BJ (cell line): ENCODE data around the gene CLNK. TPM values are rescaled to one million over a fixed set of nuclear protein-coding genes. Genes with fewer than 3 reads are reported as not detected.

Experiments
- CTCF ChIA-PET: fragments of 350-600 bp; formaldehyde crosslinking; extraction: SDS; loops from one replicate; lab custom pipeline; 2021; ENCODE audit warnings: antibody characterized with exemption, inconsistent platforms; lab: Yijun Ruan, JAX
- POLR2A ChIA-PET: fragments of 300-600 bp; sonication (Branson Sonifier 250); formaldehyde crosslinking; extraction: SDS; loops from one replicate; lab custom pipeline; 2021; ENCODE audit warnings: antibody characterized with exemption; lab: Charles Lee
- DNase-seq: peaks from one replicate; pipeline ENCODE4 v3.0.0-alpha.2; 2011; ENCODE audit warnings: low read depth
- H3K27me3 ChIP-seq: 2 replicates; pipeline ENCODE4 v1.6.0; 2011; ENCODE audit warnings: low read length; ENCODE audit not compliant: control insufficient read depth, insufficient read depth
- H3K36me3 ChIP-seq: 2 replicates; pipeline ENCODE4 v1.5.1; 2011; ENCODE audit warnings: low read length; ENCODE audit not compliant: control insufficient read depth, insufficient read depth
- H3K4me3 ChIP-seq: 2 replicates; pipeline ENCODE4 v1.5.1; 2011; ENCODE audit warnings: low read depth, mild to moderate bottlenecking, control low read depth, low read length
- CTCF ChIP-seq: IDR thresholded peaks from 2 replicates; pipeline ENCODE4 v1.5.1; 2011; ENCODE audit warnings: low read depth, mild to moderate bottlenecking, control low read depth, inconsistent platforms, low read length, moderate library complexity; ENCODE audit not compliant: insufficient read depth
- polyA plus RNA-seq: library from polyadenylated mRNA; depleted of rRNA; stranded (reverse); fragments of >200 nt; gene quantifications from 2 replicates; pipeline ENCODE4 v1.2.3, GENCODE V29; 2011

CLNK gene
- polyA plus RNA-seq, 1 experiment = not detected

- H3K36me3 ChIP-seq = no peaks in the 10 kb centered on the region
- POLR2A ChIA-PET = no interaction called here
- CTCF ChIA-PET = interaction anchor here (0.7 to 1.0 kb wide), 3 partner anchors 16 to 1746 kb away, joined by 3 to 4 read pairs (median 3); no protein-coding TSS in a partner anchor
- TF ChIP-seq CTCF = no peak
- H3K4me3 ChIP-seq = no peak overlapping the region
- H3K27me3 ChIP-seq = no peaks in the 10 kb centered on the region; the same call in 1 of the 2 replicates
- DNase-seq = no peak
These were observed 205.9 kb downstream of the CLNK start for GRCh38 chr4:10478621-10479020.

- Histone ChIP-seq H3K36me3 (no peaks in the 10 kb centered on the region), H3K27me3 (no peaks in the 10 kb centered on the region), H3K4me3 (no peak overlapping the region)
- no peak for DNase-seq
- no peak for TF ChIP-seq CTCF
- ChIA-PET POLR2A (no interaction called here), CTCF (interaction anchor here (1.5 kb wide), 1 partner anchor 9 kb away, joined by 9 read pairs; no protein-coding TSS in a partner anchor)
These were observed 214.1 kb downstream of the CLNK start for GRCh38 chr4:10470505-10470904.

GRCh38 chr4:10466161-10466560 is 218.4 kb downstream of the CLNK start:
- CTCF ChIA-PET = no interaction called here
- no peak for DNase-seq
- no peak overlapping the region for H3K4me3 ChIP-seq
- no peaks in the 10 kb centered on the region for H3K36me3 ChIP-seq
- peaks cover 4% of the 10 kb centered on the region for H3K27me3 ChIP-seq
- POLR2A ChIA-PET = no interaction called here
- no peak for TF ChIP-seq CTCF

GRCh38 chr4:10462876-10463275 is 221.7 kb downstream of the CLNK start:
- DNase-seq = no peak
- CTCF ChIA-PET = interaction anchor here (0.6 to 3.4 kb wide), 4 partner anchors 10 to 299 kb away, joined by 3 to 31 read pairs (median 3); no protein-coding TSS in a partner anchor
- no peak overlapping the region for H3K4me3 ChIP-seq
- no peak for TF ChIP-seq CTCF
- POLR2A ChIA-PET = no interaction called here
- no peaks in the 10 kb centered on the region for H3K36me3 ChIP-seq
- H3K27me3 ChIP-seq = peaks cover 4% of the 10 kb centered on the region

GRCh38 chr4:10461850-10462400 is 222.6 kb downstream of the CLNK start:
- CTCF ChIA-PET = interaction anchor here (0.9 to 3.4 kb wide), 15 partner anchors 8 to 294 kb away, joined by 3 to 31 read pairs (median 6); no protein-coding TSS in a partner anchor
- Histone ChIP-seq H3K36me3 (no peaks in the 10 kb centered on the region), H3K27me3 (peaks cover 4% of the 10 kb centered on the region), H3K4me3 (no peak overlapping the region)
- POLR2A ChIA-PET = interaction anchor here (0.6 kb wide), 1 partner anchor 21 kb away, joined by 3 read pairs; no protein-coding TSS in a partner anchor
- no peak for DNase-seq
- TF ChIP-seq CTCF = no peak
